Fibroblast of the conjunctiva (primary cell): ENCODE data around the gene ABHD17C.
"Not testable (repeated sequence)": the region's sequence is repeated elsewhere in the genome, so short reads cannot be mapped to it uniquely, and the experiment has no call there.

Experiments
- DNase-seq: peaks from one replicate; pipeline ENCODE4 v3.0.0-alpha.2; 2010; ENCODE audit warnings: low read depth

ABHD17C gene

GRCh38 chr15:80730926-80731325 is 35.8 kb downstream of the ABHD17C start:
- no peak for DNase-seq

GRCh38 chr15:80732167-80732566 is 37.1 kb downstream of the ABHD17C start:
- DNase-seq, result no peak

GRCh38 chr15:80732818-80733217 is 37.7 kb downstream of the ABHD17C start:
- DNase-seq, result no peak

GRCh38 chr15:80733460-80733859 is 38.4 kb downstream of the ABHD17C start:
- no peak for DNase-seq

- no peak for DNase-seq
Observed at GRCh38 chr15:80735344-80735743, 40.2 kb downstream of the ABHD17C start.

- no peak for DNase-seq
Observed at GRCh38 chr15:80736560-80736959, 41.5 kb downstream of the ABHD17C start.

- no peak for DNase-seq
Observed at GRCh38 chr15:80739919-80740318, 44.8 kb downstream of the ABHD17C start.

- no peak for DNase-seq
Observed at GRCh38 chr15:80742081-80742480, 47.0 kb downstream of the ABHD17C start.

- DNase-seq, result no peak
Observed at GRCh38 chr15:80743189-80743833, 48.2 kb downstream of the ABHD17C start.

- no peak for DNase-seq
Observed at GRCh38 chr15:80744415-80744814, 49.3 kb downstream of the ABHD17C start.

GRCh38 chr15:80744826-80745225 is 49.7 kb downstream of the ABHD17C start:
- no peak for DNase-seq

- no peak for DNase-seq
Observed at GRCh38 chr15:80745888-80746287, 50.8 kb downstream of the ABHD17C start.

GRCh38 chr15:80747317-80748053 is 52.4 kb downstream of the ABHD17C start:
- no peak for DNase-seq

- DNase-seq, result no peak
Observed at GRCh38 chr15:80749589-80749988, 54.5 kb downstream of the ABHD17C start.

- no peak for DNase-seq
Observed at GRCh38 chr15:80750575-80750974, 55.5 kb downstream of the ABHD17C start.

- DNase-seq, result no peak
Observed at GRCh38 chr15:80752204-80752603, 57.1 kb downstream of the ABHD17C start.

GRCh38 chr15:80753161-80753560 is 58.1 kb downstream of the ABHD17C start:
- DNase-seq, result no peak

- DNase-seq, result no peak
Observed at GRCh38 chr15:80754014-80754413, 58.9 kb downstream of the ABHD17C start.

- DNase-seq, result no peak
Observed at GRCh38 chr15:80755885-80756284, 60.8 kb downstream of the ABHD17C start.

GRCh38 chr15:80758130-80758745 is 63.1 kb downstream of the ABHD17C start:
- DNase-seq, result no peak

- DNase-seq, result no peak
Observed at GRCh38 chr15:80760960-80761359, 65.8 kb downstream of the ABHD17C start.

GRCh38 chr15:80761754-80762153 is 66.6 kb downstream of the ABHD17C start:
- no peak for DNase-seq

GRCh38 chr15:80763235-80763634 is 68.1 kb downstream of the ABHD17C start:
- DNase-seq, result not testable (repeated sequence)
